ENCODE data around the gene FNDC10. TPM values are rescaled to one million over a fixed set of nuclear protein-coding genes. Genes with fewer than 3 reads are reported as not detected.

FNDC10 gene
- total RNA-seq, 1 donor from 2014 or later, result 7.4 TPM

- TF ChIP-seq, protein P1, sequence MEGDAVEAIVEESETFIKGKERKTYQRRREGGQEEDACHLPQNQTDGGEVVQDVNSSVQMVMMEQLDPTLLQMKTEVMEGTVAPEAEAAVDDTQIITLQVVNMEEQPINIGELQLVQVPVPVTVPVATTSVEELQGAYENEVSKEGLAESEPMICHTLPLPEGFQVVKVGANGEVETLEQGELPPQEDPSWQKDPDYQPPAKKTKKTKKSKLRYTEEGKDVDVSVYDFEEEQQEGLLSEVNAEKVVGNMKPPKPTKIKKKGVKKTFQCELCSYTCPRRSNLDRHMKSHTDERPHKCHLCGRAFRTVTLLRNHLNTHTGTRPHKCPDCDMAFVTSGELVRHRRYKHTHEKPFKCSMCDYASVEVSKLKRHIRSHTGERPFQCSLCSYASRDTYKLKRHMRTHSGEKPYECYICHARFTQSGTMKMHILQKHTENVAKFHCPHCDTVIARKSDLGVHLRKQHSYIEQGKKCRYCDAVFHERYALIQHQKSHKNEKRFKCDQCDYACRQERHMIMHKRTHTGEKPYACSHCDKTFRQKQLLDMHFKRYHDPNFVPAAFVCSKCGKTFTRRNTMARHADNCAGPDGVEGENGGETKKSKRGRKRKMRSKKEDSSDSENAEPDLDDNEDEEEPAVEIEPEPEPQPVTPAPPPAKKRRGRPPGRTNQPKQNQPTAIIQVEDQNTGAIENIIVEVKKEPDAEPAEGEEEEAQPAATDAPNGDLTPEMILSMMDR (IDR thresholded peaks at IDR 0.05; ENCODE audit: insufficient read depth, low read depth, low read length), result no peak
- TF ChIP-seq EZH2 (IDR thresholded peaks at IDR 0.05; ENCODE audit: insufficient read depth, low read length), result no peak
- H3K9me3 ChIP-seq (ENCODE audit: insufficient read depth, low read depth, low read length), result no peaks in the 10 kb centered on the region
- no peaks in the 10 kb centered on the region for H3K27me3 Mint-ChIP-seq (ENCODE audit: low read depth, unreplicated experiment)
- H3K4me1 ChIP-seq (ENCODE audit: insufficient read depth, low read length), result peaks cover 9% of the 10 kb centered on the region
- no peak overlapping the region for H3K27ac ChIP-seq (ENCODE audit: low read depth, low read length)
- no peaks in the 10 kb centered on the region for H3K36me3 Mint-ChIP-seq (ENCODE audit: low read depth, unreplicated experiment)
- H4K20me1 ChIP-seq (ENCODE audit: insufficient read depth, low read length), result peaks cover 50% of the 10 kb centered on the region
- no peak overlapping the region for H3K27ac Mint-ChIP-seq (ENCODE audit: unreplicated experiment)
- H3K4me1 Mint-ChIP-seq (ENCODE audit: low read depth, unreplicated experiment), result peaks cover 8% of the 10 kb centered on the region
- H3K9ac ChIP-seq (ENCODE audit: low read length), result no peak overlapping the region
- no peaks in the 10 kb centered on the region for H3K36me3 ChIP-seq (ENCODE audit: insufficient read depth, low read length)
- DNase-seq (ENCODE audit: low read depth), result no peak
- H3K79me2 ChIP-seq (ENCODE audit: insufficient read depth, low read length), result peaks cover 6% of the 10 kb centered on the region
- H3K9me3 Mint-ChIP-seq (ENCODE audit: unreplicated experiment), result no peaks in the 10 kb centered on the region
- H3K27me3 ChIP-seq (ENCODE audit: insufficient read depth, low read length), result no peaks in the 10 kb centered on the region
- no peak overlapping the region for H3K4me3 ChIP-seq (ENCODE audit: insufficient read depth, low read depth, low read length)
- no peak overlapping the region for H3K4me2 ChIP-seq (ENCODE audit: low read length)
- H3K4me3 Mint-ChIP-seq (ENCODE audit: unreplicated experiment), result no peak overlapping the region
- no peak for FAIRE-seq
- no peak overlapping the region for H2AFZ ChIP-seq (ENCODE audit: low read depth, low read length)
These were observed 23.3 kb upstream of the FNDC10 start for GRCh38 chr1:1623181-1623630.

DNA sequence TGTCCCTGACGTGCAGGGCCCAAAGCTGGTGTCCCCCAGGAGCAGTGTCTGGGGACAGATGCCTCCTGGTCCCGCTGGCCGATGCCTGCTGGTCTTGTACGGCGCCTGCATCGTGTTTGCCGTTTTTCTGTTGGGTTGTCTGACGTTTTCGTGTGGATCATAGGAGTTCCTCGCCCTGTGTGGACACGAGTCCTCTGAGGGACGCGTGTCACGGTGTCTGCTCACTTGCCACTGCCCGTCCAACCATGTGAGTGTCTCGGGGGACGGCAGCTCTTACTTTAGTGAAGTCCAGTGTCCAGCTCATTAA, 22.8 kb upstream of the FNDC10 start:
- no peak overlapping the region for H3K27ac ChIP-seq (ENCODE audit: low read depth, low read length)
- H3K4me2 ChIP-seq (ENCODE audit: low read length), result no peak overlapping the region
- peaks cover 10% of the 10 kb centered on the region for H3K79me2 ChIP-seq (ENCODE audit: insufficient read depth, low read length)
- DNase-seq (ENCODE audit: low read depth) (no peak), FAIRE-seq (no peak)
- H3K36me3 Mint-ChIP-seq (ENCODE audit: low read depth, unreplicated experiment), result no peaks in the 10 kb centered on the region
- no peak overlapping the region for H3K4me3 ChIP-seq (ENCODE audit: insufficient read depth, low read depth, low read length)
- H3K4me1 Mint-ChIP-seq (ENCODE audit: low read depth, unreplicated experiment), result peaks cover 8% of the 10 kb centered on the region
- H4K20me1 ChIP-seq (ENCODE audit: insufficient read depth, low read length), result peaks cover 54% of the 10 kb centered on the region
- peaks cover under 1% of the 10 kb centered on the region for H3K36me3 ChIP-seq (ENCODE audit: insufficient read depth, low read length)
- peaks cover 9% of the 10 kb centered on the region for H3K4me1 ChIP-seq (ENCODE audit: insufficient read depth, low read length)
- no peaks in the 10 kb centered on the region for H3K27me3 Mint-ChIP-seq (ENCODE audit: low read depth, unreplicated experiment)
- no peak overlapping the region for H3K9ac ChIP-seq (ENCODE audit: low read length)
- H3K4me3 Mint-ChIP-seq (ENCODE audit: unreplicated experiment), result no peak overlapping the region
- H3K9me3 ChIP-seq (ENCODE audit: insufficient read depth, low read depth, low read length), result no peaks in the 10 kb centered on the region
- H3K27me3 ChIP-seq (ENCODE audit: insufficient read depth, low read length), result no peaks in the 10 kb centered on the region
- H3K27ac Mint-ChIP-seq (ENCODE audit: unreplicated experiment), result peak overlapping the region; percentile 14
- no peak overlapping the region for H2AFZ ChIP-seq (ENCODE audit: low read depth, low read length)
- TF ChIP-seq EZH2 (IDR thresholded peaks at IDR 0.05; ENCODE audit: insufficient read depth, low read length), result no peak
- TF ChIP-seq, protein P1 (IDR thresholded peaks at IDR 0.05; ENCODE audit: insufficient read depth, low read depth, low read length), result no peak
- H3K9me3 Mint-ChIP-seq (ENCODE audit: unreplicated experiment), result no peaks in the 10 kb centered on the region

- H3K4me1 Mint-ChIP-seq (ENCODE audit: low read depth, unreplicated experiment), result peaks cover 14% of the 10 kb centered on the region
- no peak overlapping the region for H3K4me3 Mint-ChIP-seq (ENCODE audit: unreplicated experiment)
- Histone ChIP-seq H3K4me3 (ENCODE audit: insufficient read depth, low read depth, low read length) (no peak overlapping the region), H2AFZ (ENCODE audit: low read depth, low read length) (no peak overlapping the region), H3K79me2 (ENCODE audit: insufficient read depth, low read length) (peaks cover 16% of the 10 kb centered on the region), H3K27ac (ENCODE audit: low read depth, low read length) (no peak overlapping the region), H3K4me1 (ENCODE audit: insufficient read depth, low read length) (peaks cover 9% of the 10 kb centered on the region), H3K4me2 (ENCODE audit: low read length) (no peak overlapping the region), H3K27me3 (ENCODE audit: insufficient read depth, low read length) (no peaks in the 10 kb centered on the region), H3K36me3 (ENCODE audit: insufficient read depth, low read length) (peaks cover 3% of the 10 kb centered on the region), H3K9me3 (ENCODE audit: insufficient read depth, low read depth, low read length) (no peaks in the 10 kb centered on the region), H3K9ac (ENCODE audit: low read length) (no peak overlapping the region), H4K20me1 (ENCODE audit: insufficient read depth, low read length) (peaks cover 60% of the 10 kb centered on the region)
- FAIRE-seq (no peak), DNase-seq (ENCODE audit: low read depth) (no peak)
- peak overlapping the region; percentile 62 for H3K27ac Mint-ChIP-seq (ENCODE audit: unreplicated experiment)
- peaks cover 4% of the 10 kb centered on the region for H3K36me3 Mint-ChIP-seq (ENCODE audit: low read depth, unreplicated experiment)
- no peaks in the 10 kb centered on the region for H3K9me3 Mint-ChIP-seq (ENCODE audit: unreplicated experiment)
- TF ChIP-seq, protein P1 (IDR thresholded peaks at IDR 0.05; ENCODE audit: insufficient read depth, low read depth, low read length), result no peak
- TF ChIP-seq EZH2 (IDR thresholded peaks at IDR 0.05; ENCODE audit: insufficient read depth, low read length), result no peak
- no peaks in the 10 kb centered on the region for H3K27me3 Mint-ChIP-seq (ENCODE audit: low read depth, unreplicated experiment)
These were observed 22.3 kb upstream of the FNDC10 start for GRCh38 chr1:1622010-1622787.
